HG03432 (cell line): ENCODE measurements around the gene SNX8.
"Not testable (repeated sequence)": the region's sequence is repeated elsewhere in the genome, so short reads cannot be mapped to it uniquely, and the experiment has no call there.

Experiments used
- ATAC-seq: cut with Tn5 transposase; IDR thresholded peaks from one replicate; pipeline ENCODE4 v1.9.1; 2021; ENCODE audit warnings: mild to moderate bottlenecking, moderate library complexity; ENCODE audit not compliant: unreplicated experiment

The SNX8 gene

GRCh38 chr7:2295936-2296620 is 18.2 kb downstream of the SNX8 start:
- no peak for ATAC-seq

- no peak for ATAC-seq
These were observed 23.4 kb downstream of the SNX8 start for GRCh38 chr7:2290877-2291276.

- ATAC-seq, result no peak
These were observed 24.6 kb downstream of the SNX8 start for GRCh38 chr7:2289621-2290020.

GRCh38 chr7:2289111-2289586 is 25.1 kb downstream of the SNX8 start:
- peak; percentile 5 for ATAC-seq

- ATAC-seq, result peak; percentile 72
These were observed 25.7 kb downstream of the SNX8 start for GRCh38 chr7:2288503-2288902.

- ATAC-seq, result peak; percentile 24
These were observed 26.5 kb downstream of the SNX8 start for GRCh38 chr7:2287745-2288144.

- ATAC-seq, result no peak
These were observed 31.2 kb downstream of the SNX8 start for GRCh38 chr7:2283074-2283473.

DNA sequence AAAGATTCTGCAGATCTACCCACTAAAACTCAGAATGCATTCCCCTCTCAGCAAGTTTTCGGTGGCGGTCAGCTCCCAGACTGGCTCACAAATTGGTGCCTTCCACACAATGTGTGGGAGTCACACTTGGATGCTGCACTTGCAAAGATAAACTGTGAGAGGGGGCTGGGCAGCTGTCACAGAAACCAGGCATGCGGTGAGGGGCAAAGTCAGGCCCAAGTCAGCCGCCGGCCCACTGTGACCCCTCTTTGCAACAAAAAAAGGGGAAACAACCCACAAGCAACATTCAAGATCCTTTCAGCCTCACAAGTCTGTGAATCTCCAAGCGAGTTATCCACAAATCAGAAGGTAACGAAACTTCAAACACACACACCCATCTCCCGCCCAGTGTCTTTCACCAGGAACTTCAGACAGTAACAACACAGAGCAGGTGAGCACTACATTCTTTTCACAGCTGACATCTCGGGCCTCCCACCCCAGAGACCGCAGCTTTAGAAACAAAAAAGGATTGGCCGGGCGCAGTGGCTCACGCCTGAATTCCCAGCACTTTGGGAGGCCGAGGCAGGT is 32.0 kb downstream of the SNX8 start:
- ATAC-seq, result no peak

- no peak for ATAC-seq
These were observed 32.7 kb downstream of the SNX8 start for GRCh38 chr7:2281541-2281940.

- no peak for ATAC-seq
These were observed 33.8 kb downstream of the SNX8 start for GRCh38 chr7:2280424-2280823.

DNA sequence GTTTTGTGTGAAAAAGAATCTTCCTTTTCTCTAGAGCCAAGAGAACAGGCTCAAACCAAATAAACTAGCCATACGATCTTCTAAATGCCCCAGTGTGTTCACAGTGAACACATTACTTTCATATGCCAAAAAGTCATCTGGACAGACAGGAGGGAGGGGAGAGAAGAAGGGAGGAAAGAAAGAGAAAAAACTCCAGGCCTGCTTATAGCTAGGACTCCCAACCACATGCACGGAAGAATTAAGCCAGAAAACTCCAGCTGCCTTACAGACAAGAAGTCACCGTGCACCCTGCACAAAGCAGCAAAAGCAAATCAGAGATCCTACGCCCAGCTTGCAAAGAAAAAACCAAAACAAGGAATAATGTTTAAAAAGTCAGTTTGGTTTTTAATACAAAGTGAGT is 34.3 kb downstream of the SNX8 start:
- no peak for ATAC-seq

DNA sequence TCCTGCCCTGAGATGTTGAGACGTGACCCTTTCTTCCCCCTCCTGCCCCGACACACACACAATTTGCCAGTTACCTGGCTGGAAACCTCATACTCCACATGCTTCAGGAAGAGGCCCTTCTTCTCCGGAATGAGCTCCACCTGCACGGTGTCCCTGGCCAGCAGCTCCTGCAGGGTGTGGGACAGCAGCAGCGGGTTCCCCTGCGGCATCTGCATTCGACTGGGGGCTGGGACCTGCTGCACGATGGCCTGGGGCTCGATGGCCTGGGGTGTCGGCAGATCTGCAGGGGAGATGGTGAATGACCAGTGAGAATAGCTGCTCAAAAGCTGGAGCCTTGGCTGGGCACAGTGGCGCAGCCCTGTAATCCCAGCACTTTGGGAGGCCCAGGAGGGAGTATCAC is 36.2 kb downstream of the SNX8 start:
- no peak for ATAC-seq

DNA sequence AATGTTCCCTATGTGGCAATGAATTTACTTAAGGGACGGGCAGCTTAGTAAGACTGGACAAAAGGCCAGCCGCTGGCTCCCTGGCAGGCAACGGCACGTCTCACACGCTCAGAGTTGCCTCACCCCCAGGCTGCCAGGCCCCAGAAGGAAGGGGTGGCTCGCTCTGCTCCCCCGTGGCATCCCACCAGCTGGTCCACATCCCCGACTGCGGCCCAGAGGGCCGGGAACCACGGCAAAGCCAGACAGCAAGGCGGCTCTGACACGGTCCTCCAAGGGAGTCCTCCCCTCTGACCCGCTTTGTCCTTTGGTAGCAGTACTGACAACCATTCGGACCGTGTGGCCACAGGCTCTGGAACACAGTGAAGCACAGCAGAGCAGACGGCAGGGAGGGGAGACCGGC is 38.1 kb downstream of the SNX8 start:
- no peak for ATAC-seq

DNA sequence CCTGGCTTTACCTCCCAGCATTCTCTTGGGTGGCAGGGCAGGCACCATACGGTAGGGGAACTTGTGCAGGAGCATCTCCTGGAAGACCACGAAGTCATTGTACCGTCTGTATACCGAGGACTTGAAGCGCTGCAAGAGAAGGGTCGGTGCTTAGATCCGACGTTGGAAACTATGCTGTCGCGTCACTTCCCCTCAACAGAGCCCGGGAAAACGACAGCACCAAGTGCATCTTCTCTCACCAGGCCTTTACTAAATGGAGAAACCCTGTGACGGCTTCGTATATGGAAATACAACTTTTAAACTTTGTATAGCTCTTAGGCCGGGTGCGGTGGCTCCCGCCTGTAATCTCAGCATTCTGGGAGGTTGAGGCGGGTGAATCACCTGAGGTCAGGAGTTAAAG is 39.1 kb downstream of the SNX8 start:
- ATAC-seq, result no peak

- no peak for ATAC-seq
These were observed 39.6 kb downstream of the SNX8 start for GRCh38 chr7:2274666-2275065.

GRCh38 chr7:2273866-2274265 is 40.4 kb downstream of the SNX8 start:
- no peak for ATAC-seq

DNA sequence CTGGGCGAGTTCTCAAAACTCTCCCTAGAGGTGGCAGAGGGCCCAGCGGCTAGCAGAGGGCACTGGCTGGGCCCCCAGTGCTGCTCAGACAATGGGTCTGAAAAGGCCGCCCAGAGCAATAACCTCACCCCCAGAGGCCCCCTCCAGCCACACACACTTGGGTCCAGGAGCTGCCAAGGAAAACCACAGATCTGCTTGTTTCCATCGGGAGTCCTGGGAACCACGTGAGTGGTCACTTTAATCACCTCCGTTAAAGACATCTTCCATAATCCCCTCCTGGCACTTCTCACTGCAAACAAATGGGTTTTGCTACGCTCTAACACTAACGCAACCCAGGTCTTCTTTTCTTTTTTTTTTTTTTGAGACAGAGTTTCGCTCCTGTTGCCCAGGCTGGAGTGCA is 42.2 kb downstream of the SNX8 start:
- no peak for ATAC-seq

- no peak for ATAC-seq
These were observed 42.8 kb downstream of the SNX8 start for GRCh38 chr7:2271273-2272026.

- no peak for ATAC-seq
These were observed 43.7 kb downstream of the SNX8 start for GRCh38 chr7:2270495-2270894.

- no peak for ATAC-seq
These were observed 44.2 kb downstream of the SNX8 start for GRCh38 chr7:2269991-2270460.

- ATAC-seq, result not testable (repeated sequence)
These were observed 44.9 kb downstream of the SNX8 start for GRCh38 chr7:2269089-2269990.
